AG20443 (cell line): Measurements from ENCODE around the gene FBXL12.
"Not testable (repeated sequence)": the region's sequence is repeated elsewhere in the genome, so short reads cannot be mapped to it uniquely, and the experiment has no call there.

ENCODE experiments used
- DNase-seq: peaks from one replicate; pipeline ENCODE4 v3.0.0; 2012; ENCODE audit warnings: low spot score, mixed read lengths

FBXL12 gene

DNA sequence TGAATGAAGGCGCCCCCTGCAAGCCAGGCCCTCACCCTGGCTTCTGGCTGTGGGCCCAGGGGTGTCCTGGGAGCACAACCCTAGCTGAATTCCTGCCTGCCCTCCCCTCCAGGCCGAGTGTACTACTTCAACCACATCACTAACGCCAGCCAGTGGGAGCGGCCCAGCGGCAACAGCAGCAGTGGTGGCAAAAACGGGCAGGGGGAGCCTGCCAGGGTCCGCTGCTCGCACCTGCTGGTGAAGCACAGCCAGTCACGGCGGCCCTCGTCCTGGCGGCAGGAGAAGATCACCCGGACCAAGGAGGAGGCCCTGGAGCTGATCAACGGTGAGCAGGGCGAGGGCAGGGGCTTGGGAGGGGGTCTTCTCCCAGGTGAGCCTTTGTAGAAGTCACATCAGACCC lies 19.4 kb upstream of the FBXL12 start:
- DNase-seq: no peak

DNA sequence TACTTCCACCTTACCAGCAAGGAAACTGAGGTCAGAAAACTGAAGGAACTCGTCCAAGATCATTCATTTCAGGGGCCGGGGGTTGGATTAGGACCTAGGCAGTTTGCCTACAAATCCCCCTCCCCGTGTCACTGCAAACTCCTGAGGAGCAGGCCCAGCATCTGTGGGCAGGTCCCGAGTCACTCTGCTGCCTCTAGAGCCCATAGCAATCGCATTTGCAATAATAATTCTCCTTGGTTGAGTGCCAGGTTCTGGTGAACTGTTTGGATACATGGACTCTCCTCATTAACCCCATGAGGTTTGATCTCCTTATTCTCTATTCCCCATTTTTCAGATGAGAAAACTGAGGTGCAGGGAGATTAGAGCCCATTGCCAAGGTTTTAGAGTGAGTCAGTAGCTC lies 17.1 kb upstream of the FBXL12 start:
- peak; percentile 54 for DNase-seq

DNA sequence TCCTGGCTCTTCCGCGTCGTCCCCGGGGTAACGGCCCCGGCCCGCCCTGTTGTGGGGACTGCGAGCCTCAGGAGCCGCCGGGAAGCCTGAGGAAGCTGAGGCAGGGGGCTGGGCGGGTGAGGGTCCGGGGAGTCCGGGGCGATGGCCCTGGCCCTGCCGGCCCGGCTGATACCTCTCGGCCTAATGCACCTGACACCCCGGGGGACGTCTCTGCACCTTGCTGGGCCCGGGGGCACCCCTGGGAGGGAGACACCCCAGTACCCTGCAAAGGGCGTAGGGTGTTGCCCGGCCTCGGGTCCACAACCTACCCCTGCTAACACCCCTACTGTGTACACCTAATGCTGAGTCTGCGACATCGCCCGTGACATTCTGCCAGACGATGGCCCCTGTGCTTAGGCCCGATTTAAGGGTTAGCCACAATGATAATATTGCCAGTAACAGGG lies 16.6 kb upstream of the FBXL12 start:
- DNase-seq: no peak

DNA sequence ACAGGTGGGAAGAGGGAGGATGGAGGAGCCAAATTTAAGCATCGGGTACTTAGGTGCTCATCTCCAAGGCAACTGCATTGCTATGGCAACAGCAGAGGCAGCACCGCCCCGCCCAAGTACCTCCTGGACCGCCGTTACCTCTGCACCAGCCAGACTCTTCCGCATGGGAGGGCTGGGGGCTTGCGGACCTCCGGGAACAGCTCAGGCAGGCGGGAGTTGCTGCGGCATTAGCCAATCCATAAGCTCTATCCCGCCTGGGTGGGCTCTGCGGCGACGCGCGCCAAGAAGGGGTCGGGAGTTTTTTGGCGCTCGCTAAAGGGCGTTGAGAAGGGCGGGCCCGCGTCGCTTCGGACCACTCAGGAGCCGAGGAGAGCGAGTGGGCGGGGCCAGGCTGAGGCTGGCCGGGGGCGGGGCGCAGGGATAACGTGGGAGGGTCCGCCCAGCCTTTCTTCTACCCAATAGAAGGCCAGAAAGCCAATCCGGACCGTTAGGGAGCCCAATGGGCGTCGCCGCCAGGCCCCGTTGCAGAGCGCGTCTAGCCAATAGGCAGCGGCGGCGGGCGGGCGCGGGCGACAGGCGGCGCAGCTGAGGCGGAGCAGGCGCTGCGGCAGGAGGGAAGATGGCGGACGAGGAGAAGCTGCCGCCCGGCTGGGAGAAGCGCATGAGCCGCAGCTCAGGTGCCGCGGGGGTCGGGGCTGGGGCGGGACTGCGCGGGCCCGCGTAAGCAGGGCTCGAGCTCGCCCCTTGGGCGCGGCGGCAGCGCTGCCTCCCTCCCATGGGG lies 16.0 kb upstream of the FBXL12 start, which contains the start of gene PIN1:
Gene PIN1, plus strand, starts transcription at position 593 of the 781 bp plus-strand sequence. Its CDS starts 27 bp downstream, at position 620.
- peak; percentile 99 for DNase-seq

DNA sequence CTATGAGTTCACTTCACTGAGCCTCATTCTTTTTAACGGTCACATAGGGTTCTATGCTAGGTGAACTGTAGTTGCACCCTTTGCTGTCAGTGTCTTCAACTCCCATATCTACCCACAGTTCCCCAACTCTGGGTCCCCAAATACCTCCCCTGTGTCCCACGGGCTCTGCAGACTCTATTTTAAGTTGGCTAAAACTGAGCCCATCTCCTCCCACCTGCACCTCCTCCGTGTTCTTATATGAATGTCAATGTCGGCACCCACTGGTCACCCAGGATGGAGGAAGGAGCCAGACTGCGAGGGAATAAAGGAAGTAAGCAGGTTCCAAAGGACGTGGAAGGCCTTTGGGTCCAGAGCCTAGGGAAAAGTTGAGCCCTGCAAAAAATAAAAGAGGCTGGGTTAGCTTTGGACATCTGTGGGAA lies 15.4 kb upstream of the FBXL12 start:
- DNase-seq: no peak

DNA sequence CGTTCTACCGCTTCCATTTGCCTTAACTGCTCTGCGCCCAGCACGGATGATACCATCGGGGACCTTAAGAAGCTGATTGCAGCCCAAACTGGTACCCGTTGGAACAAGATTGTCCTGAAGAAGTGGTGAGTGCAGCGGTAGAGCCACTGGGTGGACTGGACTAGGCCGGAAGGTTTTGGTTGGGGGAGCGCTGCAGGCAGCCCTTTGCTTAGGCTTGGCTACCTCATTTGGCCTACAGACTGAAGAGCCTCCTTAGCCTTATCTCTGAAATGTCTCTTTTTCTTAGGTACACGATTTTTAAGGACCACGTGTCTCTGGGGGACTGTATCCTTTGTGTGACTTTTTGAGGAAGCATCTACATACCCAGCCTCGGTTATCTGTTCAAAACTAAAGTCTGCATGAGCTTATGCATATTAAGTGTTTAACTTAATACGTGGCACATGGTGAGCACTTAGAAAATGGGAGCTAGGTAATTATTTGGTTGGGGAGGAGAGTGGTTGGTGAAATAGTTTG lies 9.7 kb upstream of the FBXL12 start:
- no peak for DNase-seq

DNA sequence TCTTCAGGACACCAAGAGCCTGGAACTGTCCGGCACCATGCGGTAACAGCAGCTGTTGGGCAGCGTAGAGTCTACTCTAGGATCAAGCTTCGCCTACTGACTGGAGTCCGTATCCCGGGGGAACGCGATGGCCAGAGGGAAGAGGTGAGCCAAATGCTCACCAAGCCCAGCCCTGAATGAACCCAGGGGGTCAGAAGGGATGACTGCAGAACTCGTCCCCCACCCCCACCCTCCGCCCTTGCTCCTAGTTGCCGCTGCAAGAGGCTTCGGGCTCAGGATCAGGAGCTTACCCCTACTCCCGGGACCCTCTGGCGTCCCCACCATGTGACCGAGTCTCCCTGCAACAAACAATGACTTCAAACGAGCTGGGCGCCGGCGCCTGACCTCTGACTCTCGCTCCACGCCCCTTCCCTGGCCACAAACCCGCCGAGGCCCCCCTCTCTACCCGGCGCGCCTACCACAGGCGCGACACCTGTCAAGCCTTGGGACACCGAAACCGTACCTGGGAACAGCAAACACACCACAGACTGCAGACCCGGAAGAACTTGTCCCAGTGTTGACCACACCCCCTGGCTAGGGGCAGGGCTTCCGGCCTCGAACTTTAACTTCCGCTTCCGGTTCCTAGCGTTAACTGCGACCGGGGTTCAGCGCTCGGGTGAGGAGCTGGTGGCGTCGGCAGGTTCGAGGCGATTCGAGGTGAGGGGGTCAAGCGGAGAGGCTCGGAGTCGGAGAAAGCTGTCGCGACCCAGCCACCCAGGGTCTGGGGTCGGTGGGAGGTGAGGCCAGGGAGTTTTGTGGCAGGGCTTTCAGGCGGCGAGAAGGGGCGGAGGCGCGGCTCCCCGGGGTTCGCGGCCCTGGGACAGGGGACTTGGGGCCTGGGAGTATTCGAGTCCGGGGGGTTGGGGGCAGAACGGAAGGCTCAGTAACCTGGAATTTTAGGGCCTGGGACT lies 8.7 kb upstream of the FBXL12 start, which contains the start of gene UBL5:
Gene UBL5, plus strand, starts transcription at position 630 of the 950 bp plus-strand sequence. CDS start 420 bp downstream, outside the sequence.
- peak; percentile 92 for DNase-seq

GRCh38 chr19:9823816-9824215 lies 4.9 kb upstream of the FBXL12 start:
- no peak for DNase-seq

GRCh38 chr19:9820034-9820433 lies 1.2 kb upstream of the FBXL12 start:
- not testable (repeated sequence) for DNase-seq

DNA sequence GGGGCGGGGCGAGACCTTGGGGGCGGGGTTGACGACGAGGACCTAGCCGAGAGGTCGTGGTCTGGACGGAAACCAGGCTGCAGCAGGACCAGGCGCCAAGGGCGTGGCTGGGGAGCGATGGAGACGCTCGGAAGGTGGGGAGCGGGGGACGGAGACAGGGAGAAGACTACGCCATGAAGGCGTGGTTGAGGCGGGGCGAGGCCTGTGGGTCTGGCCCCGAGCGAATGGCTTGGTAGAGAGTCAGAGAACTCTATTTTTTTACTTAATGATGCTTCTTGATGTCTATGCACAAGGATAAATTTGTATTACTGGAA lies 674 bp upstream of the FBXL12 start:
- no peak for DNase-seq

- DNase-seq: no peak
Measured at GRCh38 chr19:9818175-9818733, 625 bp downstream of the FBXL12 start.

DNA sequence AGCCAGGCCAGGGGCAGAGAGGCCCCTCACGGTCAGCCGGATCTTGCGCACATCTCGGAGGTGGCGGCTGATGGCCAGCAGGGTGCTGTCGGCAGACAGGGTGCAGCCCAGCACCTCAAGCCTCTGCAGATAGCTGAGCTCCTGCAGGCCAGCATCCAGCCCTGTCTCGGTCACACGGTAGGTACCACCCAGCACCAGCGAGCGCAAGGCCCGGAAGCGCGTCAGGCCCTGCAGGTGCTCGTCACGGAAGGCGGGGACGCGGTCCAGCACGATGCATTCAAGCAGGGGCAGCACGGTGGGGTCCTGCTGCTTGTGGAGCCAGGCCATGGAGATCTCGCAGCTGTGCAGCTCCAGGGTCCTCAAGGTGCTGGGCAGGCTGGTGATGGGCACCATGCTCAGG lies 7.7 kb downstream of the FBXL12 start:
- DNase-seq: no peak

GRCh38 chr19:9808855-9809824 lies 9.7 kb downstream of the FBXL12 start:
- DNase-seq: no peak

- DNase-seq: no peak
Measured at GRCh38 chr19:9806803-9807202, 12.1 kb downstream of the FBXL12 start.

DNA sequence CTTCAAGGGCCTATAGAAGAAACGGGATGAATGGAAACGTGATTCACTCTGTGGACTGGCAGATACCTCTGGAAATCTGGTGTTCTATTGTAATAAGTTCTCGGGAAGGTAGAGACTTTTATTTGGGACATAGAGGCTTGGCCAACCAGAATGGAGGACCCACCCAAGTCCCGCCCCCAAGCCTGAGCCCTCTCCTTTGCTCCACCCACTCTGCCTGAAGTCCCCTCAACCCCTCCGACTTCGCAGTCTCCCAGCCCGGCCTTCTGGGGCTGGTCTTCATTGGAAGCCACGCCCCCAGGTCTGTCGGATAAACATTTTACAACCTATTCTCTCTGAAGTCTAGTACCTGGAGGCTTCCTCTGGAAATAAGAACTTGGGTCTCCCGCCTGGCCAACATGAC lies 16.9 kb downstream of the FBXL12 start:
- no peak for DNase-seq

- no peak for DNase-seq
Measured at GRCh38 chr19:9799162-9799561, 19.7 kb downstream of the FBXL12 start.

GRCh38 chr19:9797871-9798270 lies 21.0 kb downstream of the FBXL12 start:
- no peak for DNase-seq

- peak; percentile 72 for DNase-seq
Measured at GRCh38 chr19:9796113-9796773, 22.6 kb downstream of the FBXL12 start.

DNA sequence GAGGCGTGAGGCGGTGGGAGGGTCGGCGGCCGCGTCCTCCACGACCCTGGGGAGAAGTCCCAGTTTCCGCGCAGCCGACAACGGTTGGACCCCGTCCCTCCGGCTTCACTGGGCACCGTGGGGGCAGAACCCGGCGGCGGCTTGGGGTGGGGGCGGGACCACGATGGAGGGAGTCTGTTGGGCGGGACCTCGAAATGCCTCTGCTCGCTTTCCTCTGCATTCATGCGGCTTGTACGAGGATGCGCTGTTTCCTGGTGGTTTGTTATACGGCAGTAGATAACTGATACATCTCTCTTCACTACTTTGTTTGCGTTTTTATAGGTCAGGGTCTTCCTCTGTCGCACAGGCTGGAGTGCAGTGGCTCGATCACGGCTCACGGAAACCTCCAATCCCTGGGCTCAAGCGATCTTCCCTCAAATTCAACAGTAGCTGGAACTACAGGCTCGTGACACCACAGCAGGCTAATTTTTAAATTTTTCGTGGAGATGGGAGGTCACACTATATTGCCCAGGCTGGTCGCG lies 25.7 kb downstream of the FBXL12 start:
- peak; percentile 43 for DNase-seq
